Umbilical cord (tissue), 2 donors: Measurements from ENCODE around the gene GAL. TPM values are rescaled to one million over a fixed set of nuclear protein-coding genes. Genes with fewer than 3 reads are reported as not detected.
A peak's percentile ranks its signal among the peaks of the same experiment; 100 is the strongest.

Experiments used
- DNase-seq: peaks from one replicate; pipeline ENCODE4 v3.0.0-alpha.2; 2015; ENCODE audit warnings: low spot score
- total RNA-seq: library from RNA; depleted of rRNA; stranded (reverse); fragments of >200 nt; gene quantifications from one replicate; pipeline ENCODE4 v1.2.3, GENCODE V29; 2014; ENCODE audit warnings: low replicate concordance; ENCODE audit not compliant: insufficient read depth

GAL gene
- total RNA-seq, 1 donor from 2014 or later, result not detected

DNA sequence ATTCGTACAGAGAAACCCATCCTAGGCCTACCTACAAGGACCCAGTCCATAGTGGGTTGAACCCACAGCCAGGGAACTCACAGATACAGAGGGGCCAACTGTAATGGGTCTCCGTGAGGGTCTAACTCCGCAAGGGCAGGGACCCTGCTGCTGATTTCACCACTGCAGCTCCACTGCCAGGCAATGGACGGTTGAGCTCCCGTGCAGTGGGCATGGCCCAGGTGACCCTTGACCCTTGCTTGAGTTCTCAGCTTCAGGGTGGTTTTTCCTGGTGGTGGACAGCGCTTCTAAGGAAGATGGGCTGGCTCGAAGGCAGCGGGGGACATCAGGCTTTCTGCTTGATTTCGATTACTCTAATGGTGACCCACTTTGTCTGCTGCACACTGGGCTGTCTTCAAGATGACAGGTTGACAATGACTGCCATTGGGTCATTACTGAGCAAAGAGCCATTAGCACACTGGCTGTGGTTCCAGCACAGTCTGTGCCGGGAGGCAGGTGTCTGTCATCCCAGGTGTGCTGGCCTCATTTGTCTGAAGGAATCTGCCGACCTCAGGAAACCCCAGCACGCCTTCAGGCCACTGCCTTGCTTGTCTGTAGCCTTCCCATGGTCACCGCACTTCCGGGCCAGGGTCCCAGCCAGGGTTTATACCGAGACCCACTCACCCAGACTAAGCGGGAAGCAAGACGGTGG, 3.7 kb upstream of the GAL start:
- no peak for DNase-seq

DNA sequence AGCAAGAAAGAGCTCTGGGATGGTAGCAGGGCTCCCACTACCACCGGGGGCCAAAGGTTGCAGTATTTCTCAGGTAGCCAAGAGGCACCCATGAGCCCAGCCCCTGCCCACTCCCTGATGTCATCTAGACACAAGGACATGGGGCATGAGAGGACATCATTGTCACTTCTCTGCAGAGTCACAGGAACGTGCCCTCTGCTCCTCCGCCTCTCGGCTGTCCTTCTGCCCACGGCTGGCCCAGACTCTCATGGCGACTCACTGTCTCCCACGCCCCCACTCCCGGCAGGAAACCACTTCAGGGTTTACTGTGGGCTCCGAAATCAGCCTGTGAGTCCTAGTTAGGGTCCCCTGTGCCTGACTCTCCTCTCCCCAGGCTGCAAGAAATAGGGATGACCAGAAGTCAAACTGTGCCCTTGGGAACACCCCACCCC, 1.8 kb upstream of the GAL start:
- no peak for DNase-seq

DNA sequence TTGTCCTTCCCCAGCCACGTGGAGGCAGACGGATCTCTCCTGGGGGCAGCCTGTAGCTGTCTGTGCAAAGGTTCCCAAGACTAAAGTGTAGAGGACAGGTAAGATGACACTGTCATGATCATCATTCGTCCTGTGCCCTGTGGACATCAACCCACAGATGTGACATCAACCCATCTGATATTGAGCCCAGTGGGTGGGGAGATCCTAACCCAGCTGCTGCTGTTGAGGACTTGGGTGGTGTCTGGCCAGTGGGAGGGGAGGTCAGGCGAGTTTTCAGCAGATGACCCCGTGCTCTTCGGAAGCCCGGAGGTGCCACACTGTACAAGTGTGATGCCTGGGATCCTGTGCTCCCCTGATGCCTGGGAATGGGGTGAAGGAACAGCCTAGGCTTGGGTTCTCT, 1.2 kb upstream of the GAL start:
- DNase-seq, result no peak

DNA sequence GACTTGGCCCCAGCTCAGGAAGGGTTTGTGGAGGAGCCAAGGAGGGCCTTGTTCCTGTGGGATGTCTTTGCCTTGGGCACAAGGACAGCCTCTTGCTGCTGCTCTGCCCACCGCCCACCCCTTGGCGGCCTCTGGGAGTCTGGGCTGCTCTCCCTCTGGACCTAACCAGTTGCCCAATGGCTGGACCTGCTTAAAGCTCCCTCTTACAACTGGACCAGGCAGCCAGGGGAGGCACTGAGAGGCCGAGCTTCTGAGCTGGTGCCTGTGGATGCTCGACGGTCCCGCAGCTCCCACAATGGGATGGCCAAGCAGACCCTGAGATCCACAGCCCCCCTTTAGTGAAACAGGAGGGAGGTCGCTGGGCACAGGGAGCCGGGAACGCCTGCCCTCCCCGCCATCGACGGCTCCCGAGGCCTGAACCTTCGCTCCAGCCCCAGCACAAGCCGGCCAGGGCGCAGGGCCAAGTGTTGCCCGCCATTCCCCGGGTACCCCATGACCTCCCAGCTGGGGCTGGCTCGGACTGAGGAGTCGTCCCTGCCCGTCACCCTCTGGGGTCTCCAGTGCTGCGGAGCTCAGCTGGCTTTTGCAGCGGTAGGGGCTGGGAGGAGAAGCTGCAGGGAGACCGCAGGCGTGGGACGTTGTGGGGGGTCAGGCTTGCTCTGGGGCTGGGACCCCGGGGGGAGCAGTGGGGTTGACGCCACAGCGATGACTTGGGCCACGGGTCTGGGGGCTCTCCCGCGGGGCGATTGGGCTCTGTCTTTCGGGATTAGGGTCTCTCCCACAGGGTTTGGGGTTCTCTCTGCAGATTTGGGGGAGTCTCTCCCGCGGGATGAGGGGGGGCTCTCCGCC, 584 bp upstream of the GAL start:
- no peak for DNase-seq

DNA sequence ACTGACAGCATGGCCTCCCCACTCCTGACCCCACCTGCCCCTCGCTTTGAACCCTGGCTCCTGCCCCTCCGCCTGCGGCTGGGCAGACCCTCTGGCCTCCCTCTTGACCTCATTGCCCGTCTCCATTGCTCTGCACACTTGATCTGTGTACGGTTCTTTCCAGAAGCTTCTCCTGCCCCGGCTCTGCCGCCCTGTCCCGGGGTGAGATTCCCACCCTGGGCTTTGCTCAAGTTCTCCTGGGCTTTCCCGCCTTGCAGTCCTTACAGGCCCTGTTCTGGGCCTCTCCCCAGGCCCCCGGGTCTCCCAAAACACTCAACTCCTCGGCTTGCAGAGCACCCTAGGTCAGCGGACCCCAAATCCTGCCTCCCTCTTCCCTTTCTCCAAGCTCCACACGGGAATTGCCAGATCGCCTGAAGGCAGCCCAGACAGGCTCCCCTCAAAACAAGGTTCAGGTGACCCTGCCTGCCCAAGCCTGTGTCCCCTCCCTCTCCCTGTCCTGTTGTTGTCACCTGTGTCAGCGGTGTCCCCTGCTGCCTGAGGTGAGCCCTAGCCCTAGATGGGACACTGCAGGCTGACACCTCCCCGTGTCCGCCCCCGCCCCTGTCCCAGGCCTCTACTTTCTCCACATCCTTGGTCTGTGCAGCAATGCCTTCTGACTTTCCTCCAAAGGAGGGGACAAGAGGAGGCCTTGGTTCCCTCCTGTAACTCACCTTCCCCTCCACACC, 1.5 kb downstream of the GAL start:
- DNase-seq, result no peak

DNA sequence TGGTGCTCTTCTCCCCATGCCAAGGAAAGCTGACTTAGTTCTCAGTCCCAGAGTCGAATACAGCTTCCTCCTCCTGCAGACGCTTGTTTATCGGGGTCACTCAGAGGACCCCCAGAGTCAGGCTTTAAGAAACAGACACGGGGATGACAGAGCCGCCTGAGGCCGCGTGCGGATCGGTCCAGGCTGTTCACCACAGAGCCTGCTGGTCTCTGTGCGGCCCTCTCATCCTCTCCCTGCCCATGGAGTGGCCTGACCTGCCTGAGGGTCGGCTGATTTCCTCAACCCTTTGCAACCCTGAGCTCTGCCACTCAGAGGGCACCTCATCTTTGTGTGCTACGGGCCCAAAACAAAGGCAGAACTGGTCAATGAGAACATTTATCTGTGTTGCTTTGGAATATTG, 2.1 kb downstream of the GAL start:
- DNase-seq, result no peak

DNA sequence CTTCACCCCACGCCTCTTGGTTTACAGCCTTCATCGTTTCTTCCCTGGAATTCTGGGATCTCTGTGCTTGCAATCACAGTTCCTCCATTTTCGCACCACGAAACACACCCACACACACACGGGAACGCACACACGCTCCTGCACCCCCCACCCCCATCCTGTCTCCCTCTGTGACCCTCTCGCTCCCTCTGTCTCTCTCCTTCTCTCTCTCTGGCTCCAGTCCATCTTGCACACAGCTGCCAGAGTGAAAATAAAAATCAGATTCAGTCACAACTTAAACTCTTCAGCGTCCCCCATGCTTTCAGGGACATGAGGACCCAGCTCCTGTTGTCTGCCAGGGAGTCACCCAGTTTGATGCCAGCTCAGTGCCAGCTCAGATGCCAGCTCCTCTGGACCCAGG, 3.0 kb downstream of the GAL start:
- no peak for DNase-seq

DNA sequence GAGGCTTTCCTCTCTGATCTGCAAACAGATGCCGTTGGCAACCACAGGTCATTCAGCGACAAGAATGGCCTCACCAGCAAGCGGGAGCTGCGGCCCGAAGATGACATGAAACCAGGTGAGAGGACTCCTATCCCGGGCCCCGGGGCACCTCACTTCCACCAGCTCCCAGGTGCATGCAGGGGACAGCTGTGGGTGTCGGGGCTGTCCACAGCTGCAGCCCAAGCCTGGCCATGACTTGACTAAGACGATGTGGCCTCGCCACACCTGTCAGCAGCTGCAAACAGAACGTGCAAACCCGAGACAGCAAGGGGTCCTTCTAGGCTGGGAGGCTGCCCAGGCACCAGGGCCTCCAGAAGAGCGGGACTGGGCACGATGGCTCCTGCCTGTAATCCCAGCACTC, 3.6 kb downstream of the GAL start:
- no peak for DNase-seq

DNA sequence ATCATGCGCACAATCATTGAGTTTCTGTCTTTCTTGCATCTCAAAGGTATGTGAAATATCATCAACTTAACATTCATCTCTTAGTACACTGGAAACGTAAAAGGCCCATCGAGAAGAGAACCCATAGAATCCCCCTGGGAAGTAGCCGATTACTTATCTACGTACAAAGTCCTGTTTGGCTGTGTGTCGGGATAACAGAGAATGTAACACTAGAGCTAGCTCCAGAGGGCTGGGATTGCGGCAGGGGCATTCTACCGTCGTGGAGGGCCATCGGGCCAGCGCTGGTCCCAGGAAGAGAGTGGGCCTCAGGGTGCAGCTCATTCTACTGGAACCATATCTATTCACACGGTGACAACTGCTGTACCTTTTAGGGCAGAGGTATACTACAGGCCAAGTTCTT, 4.5 kb downstream of the GAL start:
- DNase-seq, result no peak

DNA sequence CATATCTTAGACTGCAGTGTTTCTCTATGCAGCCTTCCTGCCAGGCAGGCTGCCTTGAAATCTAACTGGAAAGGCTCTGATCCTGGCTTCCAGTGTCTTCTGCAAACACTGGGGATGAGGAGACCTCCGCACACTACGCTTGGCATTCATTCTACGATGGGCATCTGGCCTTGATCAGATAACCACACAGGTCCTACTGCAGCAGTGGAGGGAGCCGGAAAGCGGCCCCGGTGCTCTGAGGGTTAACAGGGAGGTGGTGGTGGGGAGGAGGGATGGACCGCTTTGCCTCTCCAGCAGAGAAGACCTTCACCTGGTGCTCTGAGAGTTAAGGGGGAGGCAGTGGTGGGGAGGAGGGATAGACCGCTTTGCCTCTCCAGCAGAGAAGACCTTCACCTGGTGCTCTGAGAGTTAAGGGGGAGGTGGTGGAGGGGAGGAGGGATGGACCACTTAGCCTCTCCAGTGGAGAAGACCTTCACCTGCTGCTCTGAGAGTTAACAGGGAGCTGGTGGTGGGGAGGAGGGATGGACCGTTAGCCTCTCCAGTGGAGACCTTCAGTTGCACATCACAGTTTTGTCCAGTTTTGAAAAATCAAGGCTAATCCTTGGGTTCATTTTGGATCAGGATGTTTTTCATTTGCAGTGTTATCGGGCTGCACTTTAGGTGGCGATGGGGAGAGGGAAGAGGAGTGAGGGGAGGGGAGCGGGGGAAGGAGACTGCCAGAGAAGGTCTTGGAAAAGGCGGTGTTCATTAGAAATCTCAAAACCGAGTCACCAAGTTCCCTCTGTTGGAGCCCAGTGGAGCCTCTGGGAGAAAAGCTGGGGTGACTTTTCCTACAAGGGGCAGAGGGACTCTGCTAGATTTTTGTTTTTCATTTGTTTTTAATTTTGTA, 5.6 kb downstream of the GAL start:
- DNase-seq, result no peak

DNA sequence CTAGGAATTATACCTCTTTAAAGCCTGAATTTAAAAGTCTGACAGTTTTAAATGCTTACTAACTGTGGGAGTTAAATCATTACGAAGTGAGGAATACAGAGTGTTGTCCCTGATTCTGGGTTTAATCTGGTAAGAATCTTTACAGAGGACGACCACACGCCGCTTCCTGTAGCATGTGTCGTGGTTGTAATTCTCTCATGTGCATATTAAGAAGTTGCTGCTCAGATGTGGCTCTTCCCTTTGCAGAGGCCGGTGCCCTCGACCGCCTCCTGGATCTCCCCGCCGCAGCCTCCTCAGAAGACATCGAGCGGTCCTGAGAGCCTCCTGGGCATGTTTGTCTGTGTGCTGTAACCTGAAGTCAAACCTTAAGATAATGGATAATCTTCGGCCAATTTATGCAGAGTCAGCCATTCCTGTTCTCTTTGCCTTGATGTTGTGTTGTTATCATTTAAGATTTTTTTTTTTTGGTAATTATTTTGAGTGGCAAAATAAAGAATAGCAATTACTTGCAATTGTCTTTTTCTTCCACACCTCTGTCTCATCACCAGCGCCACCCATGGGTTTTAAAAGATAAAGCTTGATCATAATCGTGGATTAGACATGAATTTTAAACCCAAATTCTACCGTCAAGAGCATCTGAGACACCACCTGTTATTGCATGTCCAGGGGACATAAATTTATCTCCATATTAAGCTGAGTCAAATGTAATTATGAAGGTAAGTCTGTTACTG, 6.5 kb downstream of the GAL start:
- DNase-seq, result no peak

DNA sequence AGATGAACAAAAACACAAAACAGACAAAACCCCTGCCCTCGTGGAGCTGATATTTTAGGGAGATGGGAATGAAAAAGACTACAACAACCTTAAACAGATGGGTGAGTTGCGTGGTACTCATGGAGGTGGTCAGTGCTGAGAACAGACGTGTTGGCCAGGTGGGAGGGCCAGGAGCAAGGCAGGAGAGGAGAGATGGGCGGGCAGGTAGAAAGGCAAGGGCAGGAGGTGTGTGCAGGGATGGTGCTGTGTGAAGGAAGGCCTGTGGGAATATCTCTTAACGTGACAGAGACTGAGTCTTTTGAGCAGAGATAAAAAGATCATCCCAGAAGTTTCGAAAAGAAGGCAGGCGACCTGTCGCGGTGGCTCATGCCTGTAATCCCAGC, 7.0 kb downstream of the GAL start:
- no peak for DNase-seq

DNA sequence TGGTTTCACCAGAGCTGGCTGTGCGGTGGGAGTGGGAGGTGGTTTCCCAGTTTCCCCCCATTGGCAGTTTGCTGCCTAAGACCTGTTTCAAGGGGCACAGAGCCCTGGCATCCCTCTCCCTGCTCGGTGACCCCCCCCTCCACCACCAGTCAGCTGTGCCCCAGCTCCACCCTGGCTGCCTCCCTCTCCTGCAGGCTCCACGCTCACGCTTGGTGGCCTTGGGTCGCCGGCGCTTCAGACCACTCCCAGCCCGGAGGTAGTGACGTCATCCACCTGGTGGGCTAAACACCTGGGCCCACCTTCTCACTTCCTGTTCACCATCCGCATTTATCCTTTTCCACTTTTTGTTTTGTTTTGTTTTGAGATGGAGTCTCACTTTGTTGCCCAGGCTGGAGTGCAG, 7.8 kb downstream of the GAL start:
- DNase-seq, result no peak

DNA sequence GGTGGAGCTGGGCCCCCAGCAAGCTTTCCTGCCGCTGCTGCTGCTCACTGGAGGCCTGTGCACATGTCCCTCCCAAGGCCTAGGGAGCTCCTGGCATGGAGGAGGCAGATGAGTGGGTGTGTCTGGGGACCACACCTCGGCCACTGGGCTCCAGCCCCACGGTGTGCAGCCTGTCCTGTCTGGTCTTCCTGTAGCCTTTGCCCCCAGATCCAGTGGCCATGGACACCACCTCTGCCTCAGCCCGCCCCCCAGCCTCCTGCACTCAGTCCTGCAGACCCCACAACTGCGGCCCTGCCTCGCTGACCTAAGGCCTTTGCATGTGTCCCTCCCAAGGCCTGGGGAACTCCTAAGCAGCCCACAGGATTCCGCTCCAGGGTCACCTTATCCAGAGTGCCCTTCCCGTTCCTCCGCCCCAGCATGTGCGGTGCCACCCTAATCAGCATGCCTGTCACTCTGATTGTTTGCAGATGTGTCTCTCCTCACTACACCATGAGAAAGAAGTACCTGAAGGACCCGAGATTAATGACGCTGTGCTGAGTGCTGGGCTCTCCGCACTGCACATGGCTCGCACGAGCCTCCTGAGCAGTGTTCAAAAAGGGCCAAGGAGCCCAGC, 8.6 kb downstream of the GAL start:
- no peak for DNase-seq

DNA sequence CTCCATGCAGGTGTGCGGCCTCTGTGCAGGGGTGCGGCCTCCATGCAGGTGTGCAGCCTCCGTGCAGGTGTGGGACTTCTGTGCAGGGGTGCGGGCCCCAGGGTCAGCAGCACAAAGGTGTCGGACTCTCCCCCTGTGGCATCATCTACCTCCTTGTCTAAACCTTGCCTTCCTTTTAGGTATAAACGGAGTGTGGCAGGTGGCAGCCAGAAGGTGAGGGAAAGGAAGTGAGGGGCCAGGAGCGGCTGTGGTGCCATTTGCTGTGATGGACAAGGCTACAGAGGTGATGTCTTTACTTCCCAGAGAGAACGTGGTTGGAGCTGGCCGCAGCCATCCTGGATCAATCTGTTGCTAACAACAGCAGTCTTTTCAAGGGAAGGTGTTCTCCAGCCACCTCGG, 9.1 kb downstream of the GAL start:
- DNase-seq, result no peak

DNA sequence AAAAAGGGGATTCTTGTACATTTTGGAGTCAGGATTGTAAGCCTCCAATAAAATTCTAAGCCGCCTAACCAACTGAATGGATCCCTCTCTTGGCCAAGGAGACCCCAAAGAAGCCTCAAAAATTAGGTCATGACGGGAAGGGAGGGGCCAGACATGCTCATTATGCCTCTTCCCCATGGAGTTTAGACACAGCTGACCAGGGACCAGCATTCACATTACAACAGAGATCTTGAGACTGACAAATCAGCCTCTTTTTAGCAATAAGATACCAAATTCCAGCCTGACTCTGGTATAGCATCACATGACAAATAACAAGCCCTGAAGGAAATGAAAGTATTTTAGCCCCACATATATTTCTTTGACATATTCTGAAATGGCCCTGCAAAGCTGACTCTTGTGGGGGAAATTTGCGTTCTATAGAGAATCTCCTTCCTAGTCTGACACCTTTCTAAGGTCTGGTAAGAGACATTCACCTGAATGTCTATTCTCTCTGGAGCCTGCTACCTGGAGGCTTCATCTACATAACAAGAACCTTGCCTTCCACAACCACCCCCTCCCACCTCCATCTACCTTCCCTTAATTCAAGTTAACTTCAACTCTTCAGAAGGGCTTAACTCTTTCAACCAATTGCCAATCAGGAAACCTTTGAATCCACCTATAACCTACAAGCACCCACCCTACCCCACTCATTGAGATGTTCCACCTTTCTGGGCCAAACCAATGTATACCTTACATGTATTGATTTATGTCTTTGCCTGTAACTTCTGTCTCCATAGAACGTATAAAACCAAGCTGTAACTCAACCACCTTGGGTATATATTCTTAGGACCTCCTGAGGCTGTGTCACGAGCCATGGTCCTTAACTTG, 10.3 kb downstream of the GAL start:
- DNase-seq, result no peak

DNA sequence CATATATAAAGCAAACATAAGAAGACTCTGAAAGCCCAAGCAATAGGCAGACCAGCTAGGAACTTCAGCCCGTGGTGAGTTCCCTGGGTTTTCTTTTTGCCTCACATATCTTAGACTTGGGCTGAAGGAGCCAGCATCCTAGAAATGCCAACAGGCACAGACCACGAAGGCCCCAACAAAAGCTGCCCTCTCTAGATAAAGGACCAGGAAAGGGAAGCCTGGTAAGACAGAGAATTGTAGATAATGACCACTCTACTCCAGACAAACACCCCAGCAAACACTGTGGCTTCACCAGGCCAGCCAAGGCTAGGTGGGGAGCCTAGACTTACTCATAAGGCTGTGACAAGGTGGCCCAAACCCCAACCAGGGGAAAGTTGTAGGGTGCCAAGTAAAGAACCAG, 11.2 kb downstream of the GAL start:
- DNase-seq, result no peak

DNA sequence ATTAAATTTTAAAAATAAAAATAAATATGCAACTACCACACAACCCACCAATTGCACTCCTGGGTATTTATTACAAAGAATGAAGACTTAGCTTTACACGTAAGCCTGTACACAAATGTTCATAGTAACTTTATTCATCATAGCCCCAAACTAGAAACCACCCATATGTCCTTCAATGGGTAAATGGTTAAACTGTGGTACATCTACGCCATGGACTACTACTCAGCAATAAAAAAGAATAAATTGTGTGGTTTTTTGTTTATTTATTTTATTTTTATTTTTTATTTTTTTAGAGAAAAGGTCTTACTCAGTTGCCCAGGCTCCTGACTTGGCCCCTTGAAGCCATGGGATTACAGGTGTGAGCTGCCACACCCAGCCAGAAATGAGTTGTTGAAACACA, 14.6 kb downstream of the GAL start:
- DNase-seq, result no peak

DNA sequence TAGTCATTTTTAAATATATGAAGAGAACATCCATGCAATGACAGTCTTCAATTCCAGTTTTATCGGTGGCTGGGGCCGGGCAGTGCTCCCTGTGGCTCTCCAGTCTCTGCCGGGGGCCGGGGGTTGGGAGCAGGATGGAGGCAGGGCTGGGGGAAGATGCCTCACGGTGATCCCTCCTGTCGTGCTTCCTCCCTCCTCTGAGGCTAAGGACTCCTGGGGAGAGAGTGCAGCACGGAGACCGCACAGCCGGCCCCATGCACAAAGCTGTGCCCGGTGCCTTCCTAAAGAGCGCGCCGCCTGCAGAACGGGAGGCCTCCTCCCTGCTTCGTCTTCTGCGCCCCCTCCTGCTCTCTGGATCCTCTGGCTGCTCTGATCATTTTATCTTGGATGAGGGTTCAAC, 20.5 kb downstream of the GAL start:
- DNase-seq, result peak; percentile 18

DNA sequence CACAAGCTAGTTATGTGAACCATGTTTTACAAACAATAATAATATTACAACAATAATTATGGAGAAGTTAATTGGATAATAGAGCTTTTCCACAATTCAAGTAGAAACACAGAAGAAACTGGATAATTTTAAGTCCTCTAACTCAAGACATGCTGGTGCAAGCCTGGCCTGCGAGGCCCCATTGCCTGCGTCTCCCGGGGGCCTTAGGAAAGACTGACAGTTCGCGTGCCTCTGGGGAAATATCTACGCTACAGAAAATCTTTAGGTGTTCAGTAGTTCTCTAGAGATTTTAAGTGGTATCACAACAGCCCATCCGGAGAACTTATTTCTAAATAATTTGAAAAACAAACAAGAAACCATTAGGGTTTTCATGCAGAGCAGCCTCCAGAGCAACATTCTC, 23.2 kb downstream of the GAL start:
- DNase-seq, result peak; percentile 45
